HG03575 (cell line): Measurements from ENCODE around the gene FAM83F.
"Not testable (repeated sequence)": the region's sequence is repeated elsewhere in the genome, so short reads cannot be mapped to it uniquely, and the experiment has no call there.

Experiments used
- ATAC-seq: cut with Tn5 transposase; IDR thresholded peaks from one replicate; pipeline ENCODE4 v1.9.1; 2021; ENCODE audit not compliant: unreplicated experiment, insufficient number of reproducible peaks, low FRiP score; ENCODE audit errors: extremely low read depth

FAM83F gene

DNA sequence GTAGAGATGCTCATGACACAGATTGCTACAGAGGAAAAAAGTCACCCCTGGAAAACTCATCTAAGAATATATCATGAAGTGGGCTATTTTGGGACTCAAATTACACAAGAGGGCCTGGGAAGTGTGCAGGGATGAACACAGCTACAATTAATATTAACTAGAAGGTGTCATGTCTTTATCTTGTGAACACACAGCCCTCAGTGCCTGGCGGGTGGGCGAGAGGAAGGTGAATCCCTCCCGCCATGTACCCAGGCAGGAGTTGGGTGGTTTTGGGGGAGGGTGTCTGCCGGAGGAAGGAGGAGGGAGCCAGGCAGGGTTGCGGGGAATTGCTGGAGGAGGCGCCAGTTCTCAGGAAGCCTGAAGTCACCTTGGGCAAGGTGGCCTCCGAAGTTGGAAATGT, 5.1 kb upstream of the FAM83F start:
- ATAC-seq, result no peak

DNA sequence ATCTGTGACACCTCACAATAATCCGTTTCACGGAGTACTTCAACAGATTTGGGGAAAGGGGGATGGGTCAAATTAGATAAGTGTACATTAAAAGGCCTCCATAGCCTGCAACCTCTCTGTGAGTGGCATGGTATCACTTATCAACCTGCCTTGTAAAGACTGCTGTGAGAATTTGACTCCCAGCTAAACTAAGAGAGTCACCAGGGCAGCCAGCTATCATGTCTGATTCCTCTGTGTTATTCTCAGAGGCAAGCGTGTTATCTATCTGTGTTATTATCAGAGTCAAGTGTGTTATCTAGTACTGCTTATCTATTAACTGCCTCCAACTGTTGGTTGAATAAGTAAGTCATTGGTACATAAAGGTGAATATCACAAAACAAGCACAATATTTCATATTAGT, 4.1 kb upstream of the FAM83F start:
- no peak for ATAC-seq

DNA sequence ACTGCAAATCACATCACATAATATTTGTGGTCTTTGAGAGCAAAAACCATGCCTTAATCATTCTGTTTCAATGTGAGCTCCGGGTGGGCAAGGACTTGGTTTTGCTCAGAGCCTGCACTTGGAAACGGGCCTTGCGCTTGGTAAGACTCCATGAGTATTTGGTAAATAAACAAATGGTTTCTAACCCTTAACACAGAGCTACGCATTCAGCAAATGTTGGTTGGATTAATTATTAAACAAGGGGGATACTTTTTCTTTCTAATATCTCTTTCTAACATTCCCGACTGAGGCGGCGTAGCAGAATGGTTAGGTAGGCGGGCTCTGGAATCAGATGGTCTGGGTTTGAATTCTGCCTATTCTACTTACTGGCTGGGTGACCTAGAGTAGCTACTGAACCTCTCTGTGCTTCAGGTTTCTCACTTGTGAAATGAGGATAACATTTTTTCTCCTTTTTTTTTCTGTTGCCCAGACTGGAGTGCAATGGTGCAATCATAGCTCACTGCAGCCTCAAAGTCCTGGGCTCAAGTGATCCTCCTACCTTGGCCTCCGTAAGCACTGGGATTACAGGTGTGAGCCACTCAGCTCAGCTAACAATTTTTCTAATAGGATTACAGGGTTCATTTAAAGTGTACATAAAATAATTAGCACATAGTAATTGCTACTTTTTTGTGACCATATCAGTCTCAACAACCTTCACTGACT, 3.4 kb upstream of the FAM83F start:
- ATAC-seq, result no peak

DNA sequence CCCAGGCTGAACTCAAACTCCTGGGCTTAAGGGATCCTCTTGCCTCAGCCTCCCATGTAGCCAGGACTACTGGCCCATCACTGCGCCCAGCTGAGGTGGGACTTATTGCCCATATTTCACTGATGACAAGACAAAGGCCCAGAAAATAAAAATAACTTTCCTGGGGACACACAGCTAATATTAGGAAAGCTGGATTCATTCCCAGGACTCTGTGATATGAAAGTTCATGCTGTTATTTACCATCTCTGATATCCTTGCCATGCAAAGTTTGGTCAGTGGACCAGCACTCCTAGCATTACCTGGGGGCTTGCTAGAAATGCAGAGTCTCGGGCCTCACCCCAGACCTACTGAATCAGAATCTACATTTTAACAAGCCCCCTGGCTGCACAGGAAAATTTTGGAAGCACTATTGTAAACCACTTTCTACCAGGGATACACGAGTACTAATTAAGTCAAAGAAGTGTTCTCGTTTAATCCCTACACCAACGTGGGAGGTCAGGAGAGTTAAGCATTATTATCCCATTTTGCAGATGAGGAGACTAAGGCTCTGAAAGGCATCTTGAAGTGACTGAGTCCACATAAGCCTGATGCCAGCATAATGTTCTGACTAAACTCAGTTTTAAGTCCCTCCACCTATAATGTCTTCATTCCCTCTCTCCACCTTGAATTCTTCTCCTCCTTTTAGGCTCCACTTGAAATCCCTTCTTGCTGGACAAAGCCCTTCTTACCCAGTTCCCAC, 2.5 kb upstream of the FAM83F start:
- no peak for ATAC-seq

DNA sequence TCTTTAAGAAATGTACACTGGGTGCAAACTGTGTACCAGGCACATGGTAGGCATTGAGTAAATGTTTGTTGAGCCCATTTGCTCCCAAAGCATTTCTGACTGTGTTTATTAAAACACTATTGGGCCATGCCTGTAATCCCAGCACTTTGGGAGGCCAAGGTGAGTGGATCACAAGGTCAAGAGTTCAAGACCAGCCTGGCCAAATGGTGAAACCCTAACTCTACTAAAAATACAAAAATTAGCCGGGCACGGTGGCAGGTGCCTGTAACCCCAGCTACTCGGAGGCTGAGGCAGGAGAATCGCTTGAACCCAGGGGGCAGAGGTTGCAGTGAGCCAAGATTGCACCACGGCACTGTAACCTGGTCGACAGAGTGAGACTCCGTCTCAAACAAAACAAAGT, 1.9 kb upstream of the FAM83F start:
- ATAC-seq, result not testable (repeated sequence)

DNA sequence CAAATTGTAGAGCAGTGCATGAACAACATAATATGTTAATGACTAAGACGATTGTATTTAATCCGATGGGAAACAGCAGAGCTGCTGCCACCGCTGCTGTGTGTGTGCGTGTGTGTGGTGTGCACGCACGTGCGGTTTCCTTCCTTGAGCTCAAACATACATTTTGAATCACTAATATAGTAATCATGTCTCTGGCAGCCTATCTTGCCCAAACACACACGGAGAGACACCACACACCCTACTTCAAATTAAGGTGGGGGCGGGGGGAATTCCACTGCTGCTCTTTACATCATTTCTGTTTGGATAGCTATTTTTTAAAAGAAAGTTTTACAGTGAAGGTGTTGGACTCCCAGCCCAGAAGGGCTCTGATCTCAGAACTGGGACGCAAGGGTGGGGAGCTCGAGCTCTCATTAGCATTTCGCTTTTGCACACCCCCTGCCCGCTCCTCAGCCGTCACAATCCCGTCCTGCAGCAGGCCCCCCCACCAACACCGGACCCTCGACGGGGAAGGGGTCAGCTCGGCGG, 651 bp upstream of the FAM83F start:
- no peak for ATAC-seq

DNA sequence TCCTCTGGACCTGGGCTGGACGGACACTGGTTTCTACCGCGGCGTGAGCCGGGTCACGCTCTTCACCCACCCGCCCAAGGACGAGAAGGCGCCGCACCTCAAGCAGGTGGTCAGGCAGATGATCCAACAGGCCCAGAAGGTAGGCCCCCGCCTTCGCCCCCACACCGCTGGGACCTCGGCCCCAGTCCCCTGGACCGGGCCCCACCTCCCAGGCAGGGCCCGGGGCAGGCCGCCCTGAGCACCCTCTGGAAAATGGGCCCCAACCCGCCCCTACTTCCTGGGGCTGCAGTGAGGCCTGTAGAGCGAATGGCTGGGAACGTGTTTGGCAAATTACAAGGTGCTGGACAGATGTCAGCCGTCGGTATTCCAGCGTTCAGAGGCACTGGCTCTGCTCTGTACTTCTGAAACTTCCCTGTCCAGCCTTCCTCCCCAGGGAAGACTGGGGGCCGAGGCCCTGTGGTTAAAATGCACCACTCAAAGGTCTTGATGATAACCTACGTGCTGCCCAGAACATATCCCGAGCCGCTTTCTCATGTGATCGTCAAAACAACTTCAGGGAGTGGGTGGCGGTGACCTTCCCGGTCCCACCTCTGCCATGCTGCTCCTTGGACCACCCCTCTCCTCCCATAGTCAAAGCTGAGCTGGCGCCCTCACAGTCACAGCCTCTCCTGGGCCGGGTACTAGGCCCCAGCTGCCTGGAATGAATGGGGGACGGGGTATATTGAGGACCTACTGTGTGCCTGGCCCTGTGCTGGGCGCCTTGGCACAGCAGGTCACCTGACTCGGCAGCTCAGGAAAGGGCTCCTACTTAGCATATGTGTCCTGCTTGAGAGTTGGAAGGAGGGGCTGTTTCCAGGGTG, 869 bp downstream of the FAM83F start:
- ATAC-seq, result no peak

DNA sequence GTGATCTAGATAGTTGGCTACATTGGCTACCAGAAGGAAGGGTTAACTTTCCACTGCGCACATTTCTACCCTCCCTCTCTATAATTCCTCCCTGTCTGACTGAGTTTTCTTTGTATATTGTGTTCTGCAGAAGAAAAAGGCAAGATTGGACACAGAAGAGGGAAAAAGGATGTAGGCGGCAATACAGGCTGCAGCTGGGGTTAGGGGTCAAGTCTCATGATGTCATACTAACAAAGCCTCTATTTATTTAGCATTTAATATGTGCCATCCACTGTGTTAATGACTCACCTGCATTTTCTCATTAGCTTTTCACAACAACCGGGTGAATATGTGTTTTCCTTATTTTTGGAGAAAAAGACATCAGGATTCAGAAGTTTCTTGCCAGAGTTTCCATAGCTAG, 2.0 kb downstream of the FAM83F start:
- ATAC-seq, result no peak

DNA sequence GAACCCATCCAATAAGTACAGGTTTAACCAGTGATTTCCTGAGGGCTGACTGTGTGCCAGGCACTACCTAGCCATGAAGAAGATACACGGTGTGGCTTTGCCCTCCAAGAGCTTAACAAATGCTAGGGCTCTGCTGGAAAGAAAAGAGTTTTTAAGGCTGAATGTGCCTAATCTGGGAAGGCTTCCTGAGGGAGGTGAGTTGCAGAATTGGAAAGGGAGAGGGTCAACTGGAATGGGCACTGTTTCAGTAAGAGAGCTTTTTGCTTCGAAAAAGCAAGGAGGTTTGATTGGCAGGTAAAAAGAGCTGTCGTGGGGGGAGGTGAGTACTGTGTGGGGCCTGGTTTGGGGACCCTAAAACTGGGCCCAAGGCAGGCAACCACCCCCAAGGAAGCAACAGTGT, 2.7 kb downstream of the FAM83F start:
- no peak for ATAC-seq

DNA sequence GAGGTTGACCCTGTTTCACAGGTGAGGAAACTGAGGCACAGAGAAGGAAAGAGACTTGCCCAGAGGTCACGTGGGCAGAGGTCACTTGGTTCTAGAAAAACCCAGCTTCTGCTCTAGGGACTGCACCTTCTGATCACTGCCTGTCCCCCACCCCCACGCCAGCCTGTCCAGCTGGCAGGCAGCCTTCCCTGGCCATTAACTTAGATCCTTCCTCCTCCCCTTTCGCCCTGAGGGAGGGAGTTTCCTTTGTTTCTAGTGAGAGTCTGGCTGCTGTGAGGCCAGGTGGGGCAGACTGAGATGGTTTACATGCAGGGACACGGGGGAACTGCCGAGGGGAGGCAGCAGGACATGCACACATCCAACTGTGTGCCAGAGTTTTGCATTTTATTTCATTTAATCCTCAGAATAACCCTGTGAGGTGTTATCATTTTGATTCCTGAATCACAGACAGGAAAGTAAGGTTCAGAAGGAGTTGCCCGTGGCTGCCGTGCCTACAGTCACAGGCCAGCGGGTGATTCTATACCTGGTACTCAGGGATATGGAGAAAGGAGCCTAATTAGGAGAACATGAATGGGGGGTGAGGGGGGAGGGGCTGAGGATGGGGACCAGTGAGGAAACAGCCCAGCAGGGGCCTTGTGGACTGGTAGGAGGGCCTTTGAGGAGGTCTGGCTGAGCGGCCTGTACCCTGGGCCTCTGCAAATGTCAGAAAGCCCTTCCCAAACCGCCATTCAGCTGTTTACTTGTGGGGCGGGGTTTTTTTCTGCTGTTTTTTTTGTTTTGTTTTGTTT, 3.4 kb downstream of the FAM83F start:
- no peak for ATAC-seq

DNA sequence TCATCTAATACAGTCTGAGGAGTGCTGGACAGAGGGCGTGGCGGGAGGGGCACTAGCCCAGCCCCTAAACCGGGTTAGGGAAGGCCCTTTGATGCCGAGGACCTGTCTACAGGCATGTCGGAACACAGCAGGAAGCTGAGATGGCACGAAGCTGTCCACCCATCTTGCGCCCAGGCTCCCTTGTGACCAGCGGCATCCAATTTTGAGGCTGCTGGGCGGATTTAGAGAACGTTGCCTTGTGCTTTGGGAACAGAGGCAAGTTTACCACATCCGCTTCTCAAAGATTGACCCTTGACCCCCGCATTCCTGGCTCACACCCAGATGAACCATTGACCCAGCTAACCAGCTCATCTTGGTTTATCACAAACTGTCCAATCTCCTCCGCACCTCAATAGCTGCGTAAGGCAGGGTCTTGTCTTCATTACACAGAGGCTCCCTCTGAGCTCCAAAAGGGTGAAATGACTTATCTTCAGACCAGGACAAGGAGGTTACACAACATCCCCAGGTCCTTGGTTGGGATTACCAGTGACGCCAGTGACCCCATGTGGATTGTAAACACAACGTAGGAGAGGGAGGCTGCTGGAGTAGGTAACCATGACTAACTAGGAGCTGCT, 4.5 kb downstream of the FAM83F start:
- no peak for ATAC-seq

DNA sequence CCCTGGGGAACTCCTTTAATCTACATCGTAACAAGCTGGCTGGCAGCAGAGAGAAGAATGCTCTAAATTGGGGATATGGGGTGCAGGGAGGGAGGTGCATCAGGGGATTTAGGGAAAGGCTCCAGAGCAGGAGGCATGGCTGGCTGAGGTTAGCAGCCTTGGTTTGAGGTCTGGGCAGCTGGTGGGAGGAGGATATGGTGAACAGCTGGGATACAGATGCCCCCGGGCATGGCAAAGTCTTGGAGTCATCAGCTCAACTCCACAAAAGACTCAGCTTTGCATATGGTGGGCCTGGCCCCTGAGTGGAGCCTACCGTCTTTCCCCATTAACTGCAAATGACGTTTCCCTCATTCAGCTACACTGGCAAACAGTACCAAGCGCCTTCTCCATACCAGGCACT, 5.4 kb downstream of the FAM83F start:
- no peak for ATAC-seq

DNA sequence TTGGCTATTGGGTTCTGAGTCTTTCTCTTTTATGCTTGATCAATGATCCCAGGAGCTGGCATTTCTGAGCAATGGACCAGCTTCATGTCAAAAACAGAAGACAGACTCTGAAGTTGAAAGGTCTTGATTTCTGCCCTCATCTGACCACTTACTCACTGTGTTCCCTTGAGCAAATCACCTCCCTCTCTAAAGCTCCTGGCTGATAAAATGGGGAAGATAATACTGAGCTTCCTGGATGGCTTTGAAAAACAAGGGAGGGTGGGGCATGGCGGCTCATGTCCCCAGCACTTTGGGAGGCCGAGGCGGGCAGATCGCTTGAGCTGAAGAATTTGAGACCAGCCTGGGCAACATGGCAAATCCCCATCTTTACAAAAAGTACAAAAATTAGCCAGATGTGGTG, 6.4 kb downstream of the FAM83F start:
- no peak for ATAC-seq

DNA sequence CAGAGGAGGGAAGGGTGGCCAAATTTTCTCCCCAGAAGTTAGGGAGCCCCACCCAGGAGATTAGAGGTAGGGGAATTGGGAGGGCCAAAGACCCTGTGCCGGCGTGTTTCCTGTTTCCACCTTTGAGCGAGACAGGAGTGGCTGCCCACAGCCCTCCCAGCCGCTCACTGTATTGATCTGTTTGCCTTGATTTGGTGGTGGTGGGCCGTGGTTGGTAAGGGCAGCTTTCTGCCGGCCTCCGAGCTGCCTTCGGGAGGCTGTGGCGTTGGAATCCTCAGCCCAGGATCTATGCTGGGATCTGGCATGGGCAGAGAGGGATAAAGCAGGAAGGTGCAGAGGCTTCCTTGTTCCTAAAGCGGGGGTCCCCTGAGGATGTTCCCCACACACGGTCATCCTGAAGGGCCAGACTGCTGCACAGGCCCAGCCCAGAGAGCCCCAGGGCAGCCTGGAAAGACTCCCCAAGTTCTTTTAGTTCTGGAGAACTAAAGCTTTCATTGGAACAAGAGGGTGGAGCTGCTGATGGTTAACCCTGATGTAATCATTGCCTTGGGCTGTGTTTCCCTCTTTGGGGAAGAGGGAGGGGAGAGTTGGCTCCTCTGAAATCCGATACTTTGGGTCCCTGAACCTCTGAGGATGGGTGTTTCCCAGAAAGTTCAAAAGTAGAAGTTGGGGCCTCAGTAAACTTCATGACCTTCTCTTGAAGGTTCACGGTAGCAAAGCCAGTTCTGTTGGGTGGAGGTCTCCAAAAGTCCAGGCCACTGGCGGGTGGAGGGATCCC, 7.2 kb downstream of the FAM83F start:
- ATAC-seq, result no peak

DNA sequence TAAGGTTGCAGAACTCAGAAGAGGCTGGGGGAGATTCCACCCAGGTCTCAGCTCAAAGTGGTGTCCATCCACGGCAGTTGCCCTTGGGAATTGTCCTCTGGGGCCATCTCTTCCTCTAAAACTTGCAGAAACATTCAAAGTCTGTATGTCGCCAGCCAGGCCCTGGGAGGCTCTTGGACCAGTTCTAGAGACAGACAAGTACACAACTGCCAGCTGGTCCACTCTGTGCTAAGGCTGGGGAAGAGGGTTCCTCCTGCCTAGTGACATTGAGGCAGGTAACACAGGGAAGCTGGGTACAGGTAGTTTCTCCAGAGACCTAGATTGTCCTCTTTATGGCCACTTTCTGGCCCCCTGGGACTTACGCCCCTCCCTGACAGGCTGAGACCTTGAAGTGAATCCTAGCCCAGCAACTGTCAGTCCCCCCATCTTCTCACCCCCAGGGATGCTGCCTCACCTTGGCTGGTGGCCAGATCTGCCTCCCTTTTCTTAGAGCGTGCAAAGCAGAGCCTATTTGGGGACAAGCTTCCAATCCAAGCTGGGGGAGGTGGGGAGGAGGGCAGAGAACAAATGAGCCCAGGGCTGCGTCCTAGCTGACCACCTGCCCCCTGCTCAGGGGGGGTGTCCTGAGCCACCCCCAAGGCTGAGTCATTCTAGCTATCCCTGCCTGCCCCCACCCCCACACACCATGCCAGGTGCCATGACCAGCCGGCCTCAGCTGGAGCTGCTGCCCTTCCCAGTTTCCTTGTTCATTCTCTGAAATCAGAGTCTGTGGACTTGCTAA, 8.4 kb downstream of the FAM83F start:
- ATAC-seq, result no peak

DNA sequence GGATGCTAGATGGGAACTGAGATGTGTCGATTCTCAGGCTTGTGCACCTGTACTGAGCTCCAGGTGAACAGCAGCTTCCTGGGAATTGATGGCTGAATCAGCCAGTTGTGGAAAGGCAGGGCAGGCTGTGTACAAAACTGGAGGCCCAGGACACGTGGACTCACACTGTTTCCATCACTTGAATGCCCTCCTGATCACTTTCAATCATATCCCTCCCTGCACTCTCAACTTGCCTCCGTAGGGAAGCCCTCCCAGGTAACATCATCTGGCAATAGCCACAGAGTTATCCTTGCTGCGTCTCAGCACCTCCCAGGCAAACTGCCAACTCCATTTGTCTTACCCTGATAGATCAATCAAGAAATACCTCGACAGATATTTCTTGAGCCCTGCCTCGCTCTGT, 10.1 kb downstream of the FAM83F start:
- no peak for ATAC-seq

DNA sequence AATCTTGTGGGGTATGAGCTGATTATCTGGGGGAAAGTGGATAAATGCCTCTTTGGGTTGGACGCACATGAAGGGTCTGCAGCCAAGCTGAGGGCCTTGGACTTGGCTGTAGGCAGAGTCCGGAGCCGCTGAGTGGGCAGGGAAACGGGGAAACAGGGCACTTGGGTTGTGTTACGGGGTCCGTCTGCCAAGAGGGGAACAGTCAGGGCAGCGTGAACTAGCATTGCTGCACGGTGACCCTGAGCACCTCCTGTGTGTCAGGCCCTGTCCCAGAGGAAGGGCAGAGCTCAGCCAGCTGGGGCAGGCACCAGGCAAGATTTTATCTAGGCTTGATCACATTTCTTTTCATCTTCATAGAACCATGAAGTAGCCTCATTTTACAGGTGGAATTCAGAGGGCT, 11.9 kb downstream of the FAM83F start:
- no peak for ATAC-seq
